NCI-H226 (cell line): ENCODE measurements around the gene HMGN5.

Experiments used
- DNase-seq: peaks from one replicate; pipeline ENCODE4 v3.0.0-alpha.2; 2015

The HMGN5 gene

DNA sequence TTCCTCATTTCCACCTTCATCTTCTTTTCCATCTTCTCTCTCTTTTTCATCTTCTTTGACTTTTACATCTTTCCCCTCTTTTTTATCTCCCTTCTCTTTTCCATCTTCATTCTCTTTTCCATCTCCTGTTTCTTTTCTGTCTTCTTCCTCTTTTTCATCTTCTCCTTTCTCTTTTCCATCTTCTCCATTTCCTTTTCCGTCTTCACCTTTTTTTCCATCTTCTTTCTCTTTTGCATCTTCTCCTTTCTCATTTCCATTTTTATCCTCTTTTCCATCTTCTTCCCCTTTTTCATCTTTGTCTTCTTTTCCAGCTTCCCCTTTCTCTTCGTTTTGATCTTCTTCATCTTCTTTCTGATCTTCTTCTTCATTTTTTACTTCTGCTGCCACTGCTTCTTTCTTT, 87.0 kb downstream of the HMGN5 start:
- no peak for DNase-seq

DNA sequence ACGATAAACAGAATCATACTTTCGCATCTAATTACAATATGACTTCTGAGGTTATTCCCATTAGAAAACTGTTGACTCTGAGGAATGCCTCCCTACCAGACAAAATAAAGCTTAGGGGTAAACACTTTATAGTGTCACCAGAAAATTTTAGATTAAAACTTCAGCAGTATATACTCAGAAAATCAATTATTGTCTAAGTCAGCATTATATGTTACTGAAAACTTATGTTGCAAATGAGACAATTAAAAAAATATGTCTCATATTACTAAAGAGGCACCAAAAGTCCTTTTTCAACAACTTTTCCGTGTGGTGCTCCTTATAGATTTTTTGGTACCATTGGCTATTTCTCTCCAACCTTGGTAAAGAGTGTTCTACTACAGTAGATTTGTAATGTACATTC, 91.4 kb downstream of the HMGN5 start:
- DNase-seq = no peak

DNA sequence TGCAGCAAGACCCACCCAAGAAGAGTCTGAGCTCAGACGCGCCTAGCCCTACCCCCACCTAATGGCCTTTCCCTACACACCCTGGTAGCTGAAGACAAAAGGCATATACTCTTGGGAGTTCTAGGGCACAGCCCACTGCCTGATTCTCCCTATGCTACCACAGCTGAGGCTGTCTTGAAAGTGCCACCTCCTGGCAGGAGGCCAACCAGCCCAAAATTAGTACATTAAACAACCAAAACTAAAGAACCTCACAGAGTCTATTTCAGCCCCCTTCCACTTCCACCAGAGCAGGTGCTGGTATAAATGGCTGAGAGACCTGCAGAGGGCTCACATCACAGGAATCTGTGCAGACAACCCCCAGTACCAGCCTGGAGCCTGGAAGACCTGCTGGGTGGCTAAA, 119.1 kb downstream of the HMGN5 start:
- DNase-seq = no peak
